SH-SY5Y (cell line): ENCODE data around the gene TBX15.

Experiments used
- GATA2 ChIP-seq: IDR thresholded peaks from 2 replicates; pipeline ENCODE4 v1.6.1; 2011; ENCODE audit warnings: mild to moderate bottlenecking, low read depth, low read length
- GATA3 ChIP-seq: IDR thresholded peaks from 2 replicates; pipeline ENCODE4 v1.6.1; 2011; ENCODE audit warnings: low read depth, mild to moderate bottlenecking, low read length, moderate library complexity

DNA sequence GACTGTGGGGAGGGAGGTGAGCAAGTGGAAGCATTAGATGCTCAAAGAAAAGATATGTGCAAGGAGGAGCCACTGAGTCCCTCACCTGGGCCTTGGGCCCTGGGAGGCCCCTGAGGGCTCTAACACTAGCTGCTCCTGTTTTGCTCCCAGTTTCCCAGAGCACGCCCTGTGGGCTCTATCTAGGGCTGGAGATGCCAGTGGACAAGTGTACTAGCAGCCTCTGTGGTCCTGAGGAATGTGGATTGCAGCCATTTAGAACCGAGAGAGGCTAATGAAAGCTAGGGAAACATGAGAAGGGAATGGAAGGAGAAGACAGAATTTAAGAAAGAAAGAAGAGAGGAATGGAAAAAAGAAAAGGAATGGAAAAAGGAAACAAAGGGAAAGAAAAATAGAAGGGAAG, 10.0 kb upstream of the TBX15 start:
- TF ChIP-seq GATA3, result no peak
- no peak for TF ChIP-seq GATA2
